Loucy (cell line): ENCODE results near the gene MARCHF2.
"Not testable (repeated sequence)": the region's sequence is repeated elsewhere in the genome, so short reads cannot be mapped to it uniquely, and the experiment has no call there.

ENCODE experiments used
- H2AFZ ChIP-seq: fragments of 200-600 bp; sonication (generic); 2 replicates; pipeline ENCODE4 v1.6.0; 2016; ENCODE audit warnings: antibody characterized with exemption, mild to moderate bottlenecking, low read length, moderate library complexity
- H3F3A ChIP-seq: fragments of 200-600 bp; 2 replicates; pipeline ENCODE4 v1.6.0; 2016; ENCODE audit warnings: antibody characterized with exemption, low read depth, mild to moderate bottlenecking
- H3K27me3 ChIP-seq: fragments of 200-600 bp; sonication (generic); 2 replicates; pipeline ENCODE4 v1.6.1; 2014; ENCODE audit warnings: low read length, mild to moderate bottlenecking; ENCODE audit not compliant: insufficient read depth, poor library complexity, severe bottlenecking
- H3K36me3 ChIP-seq: fragments of 200-600 bp; sonication (generic); 2 replicates; pipeline ENCODE4 v1.6.1; 2016; ENCODE audit warnings: low read length; ENCODE audit not compliant: insufficient read depth
- H3K4me1 ChIP-seq: fragments of 200-600 bp; sonication (generic); 2 replicates; pipeline ENCODE4 v1.5.1; 2014; ENCODE audit warnings: low read length, mild to moderate bottlenecking; ENCODE audit not compliant: insufficient read depth, poor library complexity, severe bottlenecking
- H3K4me2 ChIP-seq: fragments of 200-600 bp; sonication (generic); 2 replicates; pipeline ENCODE4 v1.6.0; 2014; ENCODE audit warnings: antibody characterized with exemption, low read length, low read depth, mild to moderate bottlenecking; ENCODE audit not compliant: poor library complexity, severe bottlenecking
- H3K4me3 ChIP-seq: fragments of 200-600 bp; sonication (generic); 2 replicates; pipeline ENCODE4 v1.5.1; 2014; ENCODE audit warnings: low read length, mild to moderate bottlenecking, mixed read lengths; ENCODE audit not compliant: poor library complexity, severe bottlenecking
- H3K79me2 ChIP-seq: fragments of 200-600 bp; sonication (generic); 2 replicates; pipeline ENCODE4 v1.6.1; 2014; ENCODE audit warnings: low read length; ENCODE audit not compliant: insufficient read depth
- H3K9ac ChIP-seq: fragments of 200-600 bp; sonication (generic); 2 replicates; pipeline ENCODE4 v1.6.0; 2014; ENCODE audit warnings: mild to moderate bottlenecking, low read depth, low read length, moderate library complexity; ENCODE audit not compliant: poor library complexity, severe bottlenecking
- H3K9me2 ChIP-seq: fragments of 200-600 bp; sonication (generic); replicated peaks from 2 replicates; pipeline ENCODE4 v1.6.1; 2016; ENCODE audit warnings: low read depth, low read length, mixed read lengths
- H3K9me3 ChIP-seq: fragments of 200-600 bp; sonication (generic); 2 replicates; pipeline ENCODE4 v1.6.1; 2014; ENCODE audit warnings: mild to moderate bottlenecking, antibody characterized with exemption, low read length, low read depth; ENCODE audit not compliant: insufficient read depth
- H4K20me1 ChIP-seq: fragments of 200-600 bp; sonication (generic); 2 replicates; pipeline ENCODE4 v1.6.0; 2014; ENCODE audit warnings: antibody characterized with exemption, low read length, mild to moderate bottlenecking; ENCODE audit not compliant: insufficient read depth, poor library complexity, severe bottlenecking
- CTCF ChIP-seq: fragments of 200-600 bp; sonication (generic); conservative IDR thresholded peaks from 2 replicates; pipeline ENCODE4 v1.5.1; 2014; ENCODE audit warnings: mild to moderate bottlenecking, antibody characterized with exemption, low read length
- EZH2phosphoT487 ChIP-seq: fragments of 200-600 bp; IDR thresholded peaks from 2 replicates; pipeline ENCODE4 v1.6.1; 2018; ENCODE audit warnings: antibody characterized with exemption, mild to moderate bottlenecking, moderate library complexity, borderline replicate concordance

MARCHF2 gene

GRCh38 chr19:8441725-8442544 is 28.8 kb downstream of the MARCHF2 start:
- Histone ChIP-seq H2AFZ (no peak overlapping the region), H3K79me2 (peaks cover 22% of the 10 kb centered on the region), H3F3A (no peaks in the 10 kb centered on the region), H3K9me2 (no peaks in the 10 kb centered on the region), H4K20me1 (peaks cover 18% of the 10 kb centered on the region), H3K4me2 (no peak overlapping the region), H3K27me3 (peaks cover 10% of the 10 kb centered on the region), H3K4me1 (peaks cover 11% of the 10 kb centered on the region), H3K9me3 (no peaks in the 10 kb centered on the region), H3K36me3 (peaks cover 7% of the 10 kb centered on the region; the same call in 1 of the 2 replicates), H3K4me3 (no peak overlapping the region), H3K9ac (no peak overlapping the region)
- TF ChIP-seq CTCF (no peak), EZH2phosphoT487 (no peak)

- Histone ChIP-seq H3K36me3 (peaks cover 12% of the 10 kb centered on the region; the same call in 1 of the 2 replicates), H3K4me3 (peak overlapping the region; percentile 95), H3K27me3 (peaks cover 10% of the 10 kb centered on the region), H2AFZ (peak overlapping the region; percentile 98), H3K4me1 (peaks cover 22% of the 10 kb centered on the region), H4K20me1 (peaks cover 41% of the 10 kb centered on the region), H3K4me2 (peak overlapping the region; percentile 99), H3K9ac (peak overlapping the region; percentile 99), H3K79me2 (peaks cover 45% of the 10 kb centered on the region)
- H3K9me2 ChIP-seq, H3K9me3 ChIP-seq, H3F3A ChIP-seq: not testable (repeated sequence)
Measured at GRCh38 chr19:8444140-8444676, 31.1 kb downstream of the MARCHF2 start.

GRCh38 chr19:8444677-8445487 is 31.8 kb downstream of the MARCHF2 start, which contains the start of gene HNRNPM:
TSS of gene HNRNPM (plus strand) at chr19:8444975. CDS start at chr19:8444999, 24 bp downstream.
- H3K4me3 ChIP-seq = peak within 1 kb of the TSS; percentile 95
- no peaks in the 10 kb centered on the region for H3K9me2 ChIP-seq
- peaks cover 51% of the 10 kb centered on the region for H3K79me2 ChIP-seq
- peak within 1 kb of the TSS; percentile 99 for H3K4me2 ChIP-seq
- peaks cover 12% of the 10 kb centered on the region; the same call in 1 of the 2 replicates for H3K36me3 ChIP-seq
- H3K9me3 ChIP-seq = no peaks in the 10 kb centered on the region
- peaks cover 26% of the 10 kb centered on the region for H3K4me1 ChIP-seq
- peak within 1 kb of the TSS; percentile 99 for H3K9ac ChIP-seq
- TF ChIP-seq CTCF (no peak), EZH2phosphoT487 (no peak)
- H3K27me3 ChIP-seq = peaks cover 10% of the 10 kb centered on the region
- peak within 1 kb of the TSS; percentile 98 for H2AFZ ChIP-seq
- H4K20me1 ChIP-seq = peaks cover 46% of the 10 kb centered on the region
- no peaks in the 10 kb centered on the region for H3F3A ChIP-seq
